ENCODE results near the gene PLA2G4B.

Gene PLA2G4B

DNA sequence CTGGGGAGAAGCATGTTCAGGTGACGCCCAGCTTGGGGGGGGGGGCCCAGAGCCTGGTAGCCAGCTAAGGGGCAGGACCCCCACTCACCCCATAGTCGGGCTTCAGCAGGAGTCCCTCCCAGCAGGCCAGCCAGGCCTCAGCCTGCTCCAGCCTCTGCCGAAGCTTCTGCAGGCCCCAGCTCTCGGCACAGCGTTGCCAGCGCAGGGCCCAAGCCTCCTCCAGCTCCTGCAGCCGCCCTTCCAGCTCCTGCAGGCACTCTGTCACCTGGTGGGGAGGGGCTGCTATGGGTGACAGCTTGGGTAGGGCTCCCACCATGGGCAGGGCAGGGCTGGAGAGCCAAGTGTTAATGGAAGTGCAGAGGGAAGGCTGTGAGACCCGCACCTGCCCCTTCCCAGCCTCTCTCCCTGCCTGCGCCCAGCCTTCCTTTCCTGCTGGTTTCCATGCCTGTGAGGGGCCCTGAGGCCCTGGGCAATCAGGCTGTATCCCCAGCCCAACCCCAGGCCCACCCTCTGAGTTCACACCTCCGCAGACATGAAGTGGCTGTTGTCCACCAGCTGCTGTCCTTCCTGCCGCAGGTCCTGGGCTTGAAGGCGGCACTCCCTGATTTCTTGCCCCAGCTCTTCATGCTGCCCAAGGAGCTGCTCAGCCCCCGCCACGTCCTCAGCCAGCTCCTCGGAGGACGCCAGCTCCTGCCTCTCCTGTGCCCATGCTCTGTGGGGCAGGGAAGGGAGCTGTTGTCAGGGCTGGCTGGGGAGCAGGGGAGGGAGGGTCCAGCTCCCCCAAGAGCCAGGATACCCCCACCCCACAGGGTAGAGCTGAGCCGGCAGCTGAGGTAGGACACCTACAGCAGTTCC lies 14.3 kb downstream of the PLA2G4B start:
- DNase-seq (ENCODE audit: low spot score) = no peak
- TF ChIP-seq, protein P1, sequence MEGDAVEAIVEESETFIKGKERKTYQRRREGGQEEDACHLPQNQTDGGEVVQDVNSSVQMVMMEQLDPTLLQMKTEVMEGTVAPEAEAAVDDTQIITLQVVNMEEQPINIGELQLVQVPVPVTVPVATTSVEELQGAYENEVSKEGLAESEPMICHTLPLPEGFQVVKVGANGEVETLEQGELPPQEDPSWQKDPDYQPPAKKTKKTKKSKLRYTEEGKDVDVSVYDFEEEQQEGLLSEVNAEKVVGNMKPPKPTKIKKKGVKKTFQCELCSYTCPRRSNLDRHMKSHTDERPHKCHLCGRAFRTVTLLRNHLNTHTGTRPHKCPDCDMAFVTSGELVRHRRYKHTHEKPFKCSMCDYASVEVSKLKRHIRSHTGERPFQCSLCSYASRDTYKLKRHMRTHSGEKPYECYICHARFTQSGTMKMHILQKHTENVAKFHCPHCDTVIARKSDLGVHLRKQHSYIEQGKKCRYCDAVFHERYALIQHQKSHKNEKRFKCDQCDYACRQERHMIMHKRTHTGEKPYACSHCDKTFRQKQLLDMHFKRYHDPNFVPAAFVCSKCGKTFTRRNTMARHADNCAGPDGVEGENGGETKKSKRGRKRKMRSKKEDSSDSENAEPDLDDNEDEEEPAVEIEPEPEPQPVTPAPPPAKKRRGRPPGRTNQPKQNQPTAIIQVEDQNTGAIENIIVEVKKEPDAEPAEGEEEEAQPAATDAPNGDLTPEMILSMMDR (IDR thresholded peaks at IDR 0.05; ENCODE audit: extremely low read depth, insufficient read depth, missing control alignments) = no peak
- in situ Hi-C loops (cut with MboI; ENCODE audit: low pct_unique_long_range_greater_than_20kb, low sequenced_read_pairs, unreplicated experiment) = no loop called here

DNA sequence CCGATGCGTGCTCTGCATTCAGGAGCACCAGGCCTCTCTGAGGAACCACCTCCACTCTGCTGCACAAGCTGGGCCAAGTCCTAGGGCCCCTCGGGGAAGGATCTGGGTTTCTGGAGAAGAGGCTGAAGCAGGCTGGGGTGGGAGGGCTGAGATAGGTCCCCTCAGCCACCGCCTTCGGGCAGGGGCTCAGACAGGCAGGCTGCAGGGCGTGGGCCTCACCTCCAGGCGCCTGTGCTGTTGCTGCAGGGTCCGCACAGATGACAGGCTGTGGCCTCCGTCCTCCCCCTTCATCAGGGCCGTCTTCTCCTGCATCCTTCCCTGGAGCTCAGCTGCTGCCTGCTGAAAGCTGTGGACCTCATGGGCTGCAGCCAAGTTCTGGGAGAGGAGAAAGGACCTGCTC lies 15.2 kb downstream of the PLA2G4B start:
- TF ChIP-seq, protein P1 (IDR thresholded peaks at IDR 0.05; ENCODE audit: extremely low read depth, insufficient read depth, missing control alignments) = no peak
- in situ Hi-C loops (cut with MboI; ENCODE audit: low pct_unique_long_range_greater_than_20kb, low sequenced_read_pairs, unreplicated experiment) = no loop called here
- no peak for DNase-seq (ENCODE audit: low spot score)

DNA sequence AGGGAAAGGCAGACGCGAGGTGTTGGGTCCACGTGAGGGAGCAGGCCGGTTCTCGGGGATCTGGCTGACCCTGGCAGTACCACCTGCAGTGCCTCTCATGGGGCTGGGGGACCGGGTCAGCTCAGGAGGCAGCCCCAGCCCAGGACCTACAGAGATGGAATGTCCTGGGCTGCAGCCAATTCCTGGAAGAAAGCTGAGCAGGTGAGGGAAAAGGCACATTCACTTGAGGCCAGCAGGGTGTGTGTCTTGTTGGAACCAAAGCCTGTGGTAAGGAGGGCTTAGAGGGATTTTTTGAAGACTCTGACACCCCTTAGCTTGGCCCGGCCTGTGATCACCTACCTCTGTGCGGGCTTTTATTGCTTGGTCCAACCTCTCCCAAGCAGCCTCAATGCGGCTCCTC lies 15.8 kb downstream of the PLA2G4B start:
- DNase-seq (ENCODE audit: low spot score) = no peak
- in situ Hi-C loops (cut with MboI; ENCODE audit: low pct_unique_long_range_greater_than_20kb, low sequenced_read_pairs, unreplicated experiment) = no loop called here
- TF ChIP-seq, protein P1 (IDR thresholded peaks at IDR 0.05; ENCODE audit: extremely low read depth, insufficient read depth, missing control alignments) = no peak

DNA sequence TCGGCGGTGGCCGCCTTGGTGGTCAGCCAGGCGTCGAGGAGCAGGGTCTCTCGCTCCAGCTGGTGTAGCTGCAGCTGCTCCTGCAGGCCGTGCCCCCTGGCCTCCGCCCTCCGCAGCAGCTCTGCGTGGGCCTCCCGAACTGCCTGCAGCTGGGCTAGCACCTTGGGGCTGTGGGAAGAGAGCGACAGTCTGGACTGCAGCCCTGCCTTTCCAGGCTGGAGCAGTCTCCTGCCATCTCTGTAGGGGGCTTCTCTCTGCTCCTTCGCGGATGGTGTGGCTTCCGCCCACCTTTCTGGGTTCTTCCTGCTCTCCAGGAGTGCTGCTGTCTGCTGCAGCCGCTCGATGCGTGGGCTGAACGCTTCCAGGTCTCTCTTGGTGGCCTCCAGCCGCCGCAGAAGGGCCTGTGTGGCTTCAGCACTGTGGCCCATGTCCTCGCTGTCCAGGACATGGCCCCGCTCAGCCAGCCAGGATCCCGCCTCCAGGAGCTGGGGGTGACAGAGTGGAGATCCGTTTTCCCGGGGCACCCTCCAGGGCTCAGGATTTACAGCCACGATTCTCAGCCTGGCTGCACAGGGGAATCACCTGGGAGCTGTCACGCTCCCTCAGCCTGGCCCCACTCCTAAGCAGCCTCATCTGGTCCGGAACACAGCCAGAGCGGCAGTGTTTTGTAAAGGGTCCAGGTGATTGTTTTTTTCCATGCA lies 16.8 kb downstream of the PLA2G4B start:
- no peak for DNase-seq (ENCODE audit: low spot score)
- TF ChIP-seq, protein P1 (IDR thresholded peaks at IDR 0.05; ENCODE audit: extremely low read depth, insufficient read depth, missing control alignments) = no peak
- in situ Hi-C loops (cut with MboI; ENCODE audit: low pct_unique_long_range_greater_than_20kb, low sequenced_read_pairs, unreplicated experiment) = no loop called here

DNA sequence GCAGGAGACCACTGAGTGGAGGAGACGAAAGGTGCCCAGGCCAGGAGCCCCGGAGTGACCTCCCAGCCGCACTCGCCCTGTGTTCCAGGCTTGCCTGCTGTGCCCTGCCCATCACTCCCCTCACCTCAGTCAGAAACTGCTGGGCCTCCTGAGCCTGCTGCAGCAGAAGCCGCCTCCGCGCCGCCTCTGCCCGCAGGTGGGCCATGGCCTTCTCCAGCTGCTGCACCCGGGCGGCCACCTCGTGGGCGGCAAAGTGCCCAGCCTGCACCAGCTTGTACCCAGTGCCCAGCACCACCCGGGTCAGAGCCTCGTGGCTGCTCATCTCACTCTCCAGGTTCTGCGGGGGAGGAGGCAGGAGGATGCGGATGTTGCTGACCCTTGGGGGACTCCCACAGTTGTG lies 17.6 kb downstream of the PLA2G4B start:
- TF ChIP-seq, protein P1 (IDR thresholded peaks at IDR 0.05; ENCODE audit: extremely low read depth, insufficient read depth, missing control alignments) = no peak
- in situ Hi-C loops (cut with MboI; ENCODE audit: low pct_unique_long_range_greater_than_20kb, low sequenced_read_pairs, unreplicated experiment) = no loop called here
- no peak for DNase-seq (ENCODE audit: low spot score)

DNA sequence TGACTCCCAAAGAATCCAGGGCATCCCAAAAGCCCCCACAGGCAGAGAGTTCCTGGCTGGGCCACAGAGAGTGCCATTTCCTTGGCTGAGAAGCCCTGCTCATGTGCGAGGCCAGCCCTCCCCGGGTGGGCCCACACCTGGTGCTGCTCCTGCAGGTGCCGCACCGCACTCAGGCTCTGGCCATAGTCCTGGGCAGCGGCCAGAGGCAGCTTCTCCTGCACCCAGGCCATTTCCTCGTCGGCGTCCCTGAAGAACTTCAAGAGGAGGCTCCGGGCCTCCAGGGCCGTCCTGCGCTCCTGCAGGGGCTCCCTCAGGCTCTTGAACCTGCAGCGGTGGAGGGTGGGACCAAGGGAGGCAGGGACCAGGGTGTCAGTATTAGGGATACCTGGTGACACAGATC lies 18.1 kb downstream of the PLA2G4B start:
- in situ Hi-C loops (cut with MboI; ENCODE audit: low pct_unique_long_range_greater_than_20kb, low sequenced_read_pairs, unreplicated experiment) = no loop called here
- TF ChIP-seq, protein P1 (IDR thresholded peaks at IDR 0.05; ENCODE audit: extremely low read depth, insufficient read depth, missing control alignments) = no peak
- no peak for DNase-seq (ENCODE audit: low spot score)

All from GM13977 (cell line).